Measurements from ENCODE around the gene CCDC14.

- no peak for TF ChIP-seq POLR2AphosphoS5 (IDR thresholded peaks at IDR 0.05; ENCODE audit: borderline replicate concordance, low read depth, low read length)
- no peak for TF ChIP-seq EZH2 (IDR thresholded peaks at IDR 0.05)
Measured at GRCh38 chr3:123870033-123870432, 91.0 kb downstream of the CCDC14 start.
